GM08714 (cell line): Measurements from ENCODE around the gene MTHFR.
A peak's percentile ranks its signal among the peaks of the same experiment; 100 is the strongest.

ENCODE experiments used
- H3K4me3 ChIP-seq: fragments of 200-500 bp; sonication (Bioruptor generic); 2 replicates; pipeline ENCODE4 v1.5.1; 2014; ENCODE audit warnings: mild to moderate bottlenecking, low read length, inconsistent platforms
- ZNF274 ChIP-seq: IDR thresholded peaks from 2 replicates; pipeline ENCODE4 v1.6.1; 2012; ENCODE audit warnings: mild to moderate bottlenecking, low read depth, low read length

The MTHFR gene

DNA sequence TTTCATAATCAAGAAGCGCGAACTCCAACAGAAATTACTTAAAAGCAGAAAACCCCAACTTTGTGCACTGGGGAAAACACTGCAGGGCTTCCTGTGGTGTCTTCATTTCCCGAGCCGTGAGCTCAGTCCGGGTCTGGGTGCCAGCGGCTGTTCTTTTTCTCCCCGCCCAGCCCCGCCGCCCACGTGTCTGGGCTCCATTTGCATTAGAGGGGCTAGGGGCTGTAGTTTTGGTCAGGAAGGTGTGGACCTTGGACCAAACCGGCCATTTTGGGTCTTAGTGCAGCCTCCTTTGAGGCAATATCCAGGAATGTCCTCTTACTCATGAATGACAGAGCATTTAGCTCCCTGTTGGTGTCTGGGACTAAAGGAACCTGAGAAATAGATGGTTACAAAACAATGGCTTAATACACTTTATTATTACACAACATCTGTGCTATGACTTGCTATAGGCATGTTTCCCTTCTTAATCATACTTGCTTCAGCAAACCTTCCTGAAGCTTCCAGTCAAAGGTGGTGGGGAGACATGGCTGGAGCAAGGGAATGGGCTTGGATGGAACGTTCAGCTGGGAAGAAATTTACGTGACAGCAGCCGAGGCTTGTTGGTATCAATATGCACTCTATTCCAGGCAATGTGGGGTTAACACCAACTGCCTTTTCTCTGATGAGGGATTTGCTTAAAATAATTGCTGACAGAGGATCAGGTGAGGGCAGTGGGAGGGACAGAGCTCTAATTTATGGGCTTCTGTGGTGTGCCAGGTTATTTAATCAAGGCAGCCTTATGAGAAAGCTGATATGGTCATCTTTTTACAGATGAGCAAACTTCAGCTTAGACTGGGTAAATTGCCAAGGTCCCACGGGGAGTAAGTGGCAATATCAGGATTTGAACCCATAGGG is 68.8 kb downstream of the MTHFR start:
- H3K4me3 ChIP-seq: peak overlapping the region; percentile 70
- TF ChIP-seq ZNF274: no peak

- TF ChIP-seq ZNF274: no peak
- peak within 1 kb of the TSS; percentile 70 for H3K4me3 ChIP-seq
Measured at GRCh38 chr1:11735854-11736745, 69.7 kb downstream of the MTHFR start, which contains the start of gene AGTRAP. Gene AGTRAP (plus strand): TSS chr1:11736136. CDS start chr1:11736209, 73 bp downstream.
